NCI-H2081 (cell line): ENCODE data around the gene CTNNA2.

Experiments
- DNase-seq, 2 experiments: peaks; one replicate each; lab custom pipeline; 2025; lab: John Stamatoyannopoulos, UW

The CTNNA2 gene

DNA sequence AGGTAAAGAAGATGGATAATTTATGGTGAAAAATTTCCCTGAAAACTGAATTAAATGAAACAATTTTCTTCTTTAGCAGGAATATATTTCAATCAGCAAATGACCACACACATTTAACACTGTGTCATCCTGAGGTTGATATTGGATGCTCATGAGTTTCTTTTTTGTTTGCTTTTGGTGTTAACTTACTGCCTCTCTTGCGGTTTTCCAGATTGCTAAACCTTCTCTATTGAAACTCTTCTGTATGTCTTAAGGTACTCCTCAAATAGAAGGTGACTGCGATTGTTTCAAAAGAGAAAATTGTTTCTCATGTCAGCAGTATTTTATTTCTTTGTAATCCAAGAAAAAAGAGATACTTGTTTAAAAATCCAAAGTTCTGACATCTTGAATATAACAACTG lies 692.6 kb downstream of the CTNNA2 start:
- DNase-seq, result no peak

DNA sequence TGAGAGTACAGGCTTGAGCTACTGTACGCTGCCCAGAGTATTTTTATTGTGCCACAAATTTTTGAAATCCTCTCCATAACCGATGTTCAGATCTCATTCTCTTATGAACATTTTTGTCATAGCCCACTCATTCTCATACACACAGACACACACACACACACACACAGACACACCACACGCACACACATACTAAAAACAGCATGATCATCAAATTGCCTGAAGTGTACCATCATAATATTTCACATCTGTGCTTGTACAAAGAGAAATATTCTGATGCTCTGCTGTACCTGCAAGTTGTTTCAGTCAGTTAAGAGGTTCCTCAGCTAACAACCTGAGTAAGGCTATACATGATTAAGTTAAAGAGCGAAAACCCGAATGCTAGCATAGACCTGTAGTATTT lies 696.6 kb downstream of the CTNNA2 start:
- no peak for DNase-seq

DNA sequence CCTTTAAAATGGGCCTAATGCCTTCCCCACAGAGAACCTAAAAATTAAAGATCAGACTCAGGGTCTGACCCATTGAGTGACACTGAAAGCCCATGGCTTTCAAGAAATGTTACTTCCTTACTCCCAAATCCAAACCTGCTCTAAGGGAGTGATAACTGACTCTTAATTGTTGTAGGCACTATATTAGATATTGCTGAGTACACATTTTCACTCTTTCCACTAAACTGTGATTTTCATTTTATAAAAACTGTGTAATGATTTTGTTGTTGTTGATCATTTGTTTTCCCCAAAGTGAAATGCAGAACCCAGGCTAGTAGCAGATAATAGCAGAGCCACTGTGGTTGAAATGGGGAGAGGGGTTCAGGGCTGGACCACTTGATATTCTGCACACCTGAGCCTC lies 704.6 kb downstream of the CTNNA2 start:
- DNase-seq, result no peak

DNA sequence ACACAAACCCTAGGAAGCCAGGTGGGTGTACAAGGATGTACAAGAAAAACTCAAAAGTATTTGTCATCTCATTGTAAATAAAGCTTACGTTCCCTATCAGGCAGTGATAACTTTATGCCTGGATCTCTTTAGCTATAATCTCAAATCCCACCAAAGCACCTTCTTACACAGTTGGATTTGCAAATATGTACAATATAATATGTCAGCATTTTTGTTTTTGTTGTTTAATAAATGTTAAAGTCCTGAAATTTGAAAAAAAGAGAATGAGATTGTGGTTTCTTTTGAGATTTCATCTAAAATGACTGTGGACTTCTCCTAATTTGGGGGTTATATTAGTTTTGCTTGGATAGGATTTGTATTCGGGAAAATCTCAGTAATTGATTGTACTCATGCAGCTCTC lies 709.8 kb downstream of the CTNNA2 start:
- no peak for DNase-seq

DNA sequence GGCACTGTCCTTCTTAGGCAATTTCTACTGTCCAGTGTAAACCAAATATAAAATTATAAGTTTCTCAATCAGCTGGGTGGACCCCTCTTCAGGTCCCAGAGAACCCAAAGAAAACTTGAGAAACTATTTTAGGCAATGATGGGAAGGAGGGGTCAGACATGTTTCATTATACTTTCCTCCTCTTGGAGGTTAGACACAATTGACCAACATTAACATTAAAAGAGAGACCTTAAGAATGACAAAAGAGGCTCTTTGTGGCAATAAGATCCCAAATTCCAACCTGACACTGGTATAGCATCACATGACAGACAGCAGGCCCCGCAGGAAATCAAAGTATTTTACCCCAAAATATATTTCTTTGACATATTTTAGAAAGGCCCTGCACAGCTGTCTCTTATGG lies 718.6 kb downstream of the CTNNA2 start:
- no peak for DNase-seq

GRCh38 chr2:80233333-80233732 lies 720.5 kb downstream of the CTNNA2 start:
- DNase-seq, result no peak

GRCh38 chr2:80238692-80239469 lies 726.0 kb downstream of the CTNNA2 start:
- no peak for DNase-seq

GRCh38 chr2:80242355-80242910 lies 729.6 kb downstream of the CTNNA2 start:
- DNase-seq, result peak; percentile 32 to 78

- peak in 1 of 2 experiments; percentile 38 for DNase-seq
Observed at GRCh38 chr2:80244905-80245584, 732.2 kb downstream of the CTNNA2 start.

DNA sequence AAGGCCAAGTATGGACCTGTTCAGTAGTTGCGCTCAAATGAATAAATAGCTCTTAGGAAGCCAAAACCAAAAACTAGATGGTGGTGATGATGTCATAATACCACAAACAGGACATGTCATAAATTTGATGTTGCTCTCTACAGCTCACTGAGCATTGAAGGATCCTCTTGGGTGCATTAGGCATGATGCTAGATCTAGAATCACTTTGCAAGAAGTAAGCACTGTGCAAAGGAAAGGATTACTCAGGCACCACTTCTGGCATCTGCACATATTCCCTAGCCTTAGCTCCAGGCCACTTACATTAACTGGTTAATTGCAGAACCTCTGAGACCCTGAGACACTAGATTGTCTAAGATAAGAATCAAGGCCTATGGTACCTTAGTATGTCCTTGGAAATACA lies 733.7 kb downstream of the CTNNA2 start:
- no peak for DNase-seq

DNA sequence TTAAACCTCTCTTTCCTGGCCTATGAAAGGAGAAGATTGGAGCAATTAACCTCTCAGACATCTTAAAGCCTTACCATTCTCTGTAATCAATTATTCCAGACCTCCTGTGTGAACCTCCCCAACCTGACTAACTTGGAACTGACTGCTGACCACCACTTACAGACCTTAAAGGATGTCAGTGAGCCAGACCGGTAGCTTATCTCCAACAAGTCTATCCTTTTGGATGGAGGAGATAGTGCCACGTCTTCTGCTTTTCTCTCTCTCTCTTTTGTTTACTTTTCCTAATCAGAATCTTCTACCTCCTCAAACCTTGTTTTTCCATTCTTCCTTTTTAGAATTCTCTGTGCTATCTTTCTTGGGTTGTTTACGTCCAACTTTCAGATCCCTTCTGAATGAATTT lies 734.5 kb downstream of the CTNNA2 start:
- no peak for DNase-seq

DNA sequence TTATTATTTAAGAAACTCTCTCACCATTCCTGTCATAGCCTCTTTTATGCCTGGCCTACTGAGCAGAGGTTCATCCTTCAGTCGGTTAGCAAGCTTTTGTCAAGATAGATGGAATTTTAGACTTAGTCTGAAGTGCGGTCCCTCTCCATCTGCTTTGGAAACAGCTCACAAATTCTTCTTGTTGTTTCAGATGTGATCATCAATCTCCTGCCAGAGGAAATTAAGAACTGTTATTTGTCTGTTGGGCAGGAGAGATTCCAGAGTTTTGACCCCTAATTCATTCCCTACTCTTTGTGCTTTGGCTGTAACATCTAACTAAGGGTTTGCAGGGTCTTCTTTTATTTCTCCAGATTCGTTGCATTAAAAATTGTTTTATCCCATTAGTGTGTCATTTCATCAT lies 735.3 kb downstream of the CTNNA2 start:
- no peak for DNase-seq

DNA sequence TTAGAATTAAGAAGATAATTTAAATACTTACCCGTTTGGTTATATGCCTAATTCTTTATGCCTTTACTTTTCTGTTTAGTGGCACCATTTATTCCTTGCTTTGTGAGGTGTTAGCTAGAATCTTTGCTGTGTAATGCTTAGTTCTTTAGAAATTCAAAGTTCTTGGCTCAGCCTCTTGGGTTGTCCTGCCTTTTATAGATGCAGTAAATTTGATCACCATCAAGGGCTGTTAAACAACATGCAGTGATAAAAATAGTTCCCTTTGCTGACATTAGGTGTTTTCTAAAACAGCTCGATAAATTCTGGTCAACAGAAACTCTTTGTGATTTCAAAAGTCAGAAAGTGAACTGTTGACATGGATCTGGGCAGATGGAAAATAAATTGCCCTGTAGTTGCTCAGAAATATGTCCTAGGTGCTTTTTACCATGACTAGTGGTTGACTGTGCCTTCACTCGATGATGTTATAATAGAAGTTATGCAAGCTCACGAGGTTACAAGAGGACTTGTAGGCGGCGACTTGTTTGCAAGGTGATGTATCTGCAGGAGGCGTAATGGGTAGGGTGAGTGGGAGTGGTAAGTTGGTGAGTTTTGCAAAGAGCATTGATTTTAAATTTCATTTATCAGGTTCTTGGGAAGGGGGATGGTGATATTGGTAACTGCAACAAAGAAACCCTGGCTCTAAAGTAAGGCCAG lies 739.6 kb downstream of the CTNNA2 start:
- no peak for DNase-seq

DNA sequence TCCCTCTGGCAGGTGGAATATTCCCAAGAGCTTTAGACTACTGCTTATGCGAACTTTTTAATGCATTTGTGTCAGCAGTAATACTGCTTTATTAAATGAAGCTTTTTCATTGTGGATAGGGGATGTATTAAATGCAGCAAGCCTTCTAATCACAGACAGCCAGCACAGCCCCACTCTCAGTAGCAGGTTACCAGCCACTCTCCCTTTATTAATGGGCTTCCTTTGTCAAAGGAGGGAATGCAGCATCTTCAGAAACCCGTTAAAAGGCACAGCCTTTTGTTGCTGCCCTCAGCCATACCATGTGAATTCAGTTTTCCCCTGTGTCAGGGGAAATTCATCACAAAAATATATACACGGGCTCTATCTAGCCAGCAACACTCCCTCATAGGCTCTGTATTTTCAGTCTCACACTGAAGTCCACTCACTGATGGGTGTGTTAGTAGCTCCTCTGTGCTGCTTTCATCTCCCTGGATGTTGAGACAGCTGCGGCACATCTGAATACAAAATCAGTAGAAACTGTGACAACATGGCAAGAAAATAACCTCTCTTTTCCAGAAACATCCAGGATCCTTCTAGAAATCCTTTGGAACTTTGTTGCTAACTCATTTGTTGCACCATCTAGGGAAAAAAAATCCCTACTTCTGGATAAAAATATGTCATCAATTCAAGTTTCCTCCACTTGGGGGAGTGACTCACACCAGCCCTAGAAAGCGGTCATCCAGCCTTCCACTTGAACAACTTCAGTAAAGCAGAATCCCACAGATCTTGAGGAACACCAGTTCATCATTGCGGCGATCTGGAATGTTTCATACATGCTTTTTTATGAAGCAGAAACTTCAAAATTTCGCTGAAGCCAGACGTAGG lies 743.3 kb downstream of the CTNNA2 start:
- DNase-seq, result no peak

- DNase-seq, result no peak
Observed at GRCh38 chr2:80256782-80257167, 743.9 kb downstream of the CTNNA2 start.

DNA sequence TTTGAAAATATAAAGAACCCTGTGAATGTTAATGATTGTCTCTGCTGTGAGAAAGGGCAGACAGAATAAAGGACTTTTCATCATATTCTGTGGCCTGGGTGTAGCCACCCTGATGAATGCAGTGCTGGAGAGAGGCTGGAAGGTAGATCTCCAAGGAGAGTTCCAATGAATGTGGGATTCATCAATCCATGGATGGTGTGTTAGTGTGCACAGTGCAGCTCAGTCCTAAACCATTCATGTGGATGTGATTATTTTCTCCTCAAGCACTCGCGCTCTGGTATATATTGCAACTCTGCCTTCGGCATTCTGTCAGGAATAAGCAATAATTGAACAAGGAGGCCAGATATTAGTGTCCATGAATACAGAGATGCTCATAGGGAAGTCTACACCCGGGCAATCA lies 744.6 kb downstream of the CTNNA2 start:
- DNase-seq, result no peak

DNA sequence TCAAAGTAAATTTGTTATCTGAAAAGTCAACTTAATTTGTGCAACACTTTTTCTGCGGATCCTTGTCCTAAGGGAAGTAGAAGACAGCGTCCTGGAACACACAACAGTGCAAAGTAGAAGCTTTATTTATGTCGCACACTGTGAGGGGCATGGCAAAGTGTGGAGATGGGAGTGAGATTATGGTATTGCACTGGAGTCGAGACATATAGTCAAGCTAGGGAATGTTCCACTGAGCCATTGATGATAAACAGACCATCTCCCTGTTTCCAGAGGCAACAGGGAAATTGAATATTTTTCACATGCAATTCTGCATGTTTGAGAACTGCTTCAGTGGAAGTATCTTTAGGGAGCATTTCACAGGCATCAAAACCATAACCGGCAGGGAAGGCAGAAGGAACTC lies 745.5 kb downstream of the CTNNA2 start:
- DNase-seq, result no peak

DNA sequence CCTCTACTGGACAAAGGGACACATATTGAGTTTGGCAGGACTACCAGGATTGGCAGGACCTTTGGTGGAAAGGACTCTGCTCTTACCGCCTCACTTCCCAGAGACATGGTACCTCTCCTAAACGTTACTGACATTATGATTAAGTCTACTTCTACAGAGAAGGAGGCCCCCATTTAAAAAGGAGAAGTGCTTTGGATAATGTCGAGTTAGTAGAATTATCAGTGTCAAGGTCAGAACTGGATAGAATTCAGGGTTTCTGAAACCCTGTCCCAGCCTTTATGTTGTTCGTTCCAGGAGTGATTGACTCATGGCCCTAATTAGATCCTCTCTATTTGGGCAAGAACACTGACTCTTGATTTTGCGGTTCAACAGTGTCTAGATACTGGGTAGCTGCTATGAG lies 745.9 kb downstream of the CTNNA2 start:
- no peak for DNase-seq

- DNase-seq, result no peak
Observed at GRCh38 chr2:80259292-80259691, 746.4 kb downstream of the CTNNA2 start.

DNA sequence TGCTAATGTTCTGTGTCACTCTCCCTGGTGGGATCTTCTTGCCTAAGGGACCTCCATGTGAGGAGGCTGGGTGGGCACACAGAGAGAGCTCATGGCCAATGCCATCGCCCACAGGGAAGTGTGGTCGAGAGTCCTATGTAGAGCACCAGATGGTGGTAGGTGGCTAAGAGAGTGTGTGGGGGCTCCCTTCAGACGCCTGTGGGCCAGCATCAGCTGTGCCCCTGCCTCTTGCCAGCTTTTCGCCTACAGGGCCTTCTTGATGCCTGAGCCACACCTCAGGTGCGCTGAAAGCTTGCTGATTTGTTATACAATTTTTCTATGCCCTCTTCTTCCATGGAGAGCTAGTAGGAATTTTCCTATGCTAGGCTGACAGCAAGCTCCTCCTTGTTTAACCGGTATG lies 753.4 kb downstream of the CTNNA2 start:
- DNase-seq, result no peak

DNA sequence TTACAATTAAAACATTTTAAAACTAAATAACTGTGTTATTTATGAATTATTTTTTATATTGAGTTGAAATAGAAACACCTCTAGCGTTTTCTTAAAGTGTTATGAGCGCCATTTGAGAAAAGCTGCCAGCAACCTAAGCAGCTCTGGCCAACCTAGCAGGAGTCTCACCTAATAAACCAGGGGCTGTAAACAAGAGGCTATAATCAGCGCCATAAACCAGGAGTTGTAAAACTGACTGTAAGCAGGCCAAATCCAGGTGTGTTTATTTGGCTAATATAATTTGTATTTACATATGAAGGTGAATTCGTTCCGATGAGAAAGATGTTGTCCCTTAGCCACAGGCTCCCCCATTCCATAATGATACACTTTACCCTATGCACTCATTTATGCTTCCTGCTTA lies 757.0 kb downstream of the CTNNA2 start:
- peak in 1 of 2 experiments; percentile 73 for DNase-seq

DNA sequence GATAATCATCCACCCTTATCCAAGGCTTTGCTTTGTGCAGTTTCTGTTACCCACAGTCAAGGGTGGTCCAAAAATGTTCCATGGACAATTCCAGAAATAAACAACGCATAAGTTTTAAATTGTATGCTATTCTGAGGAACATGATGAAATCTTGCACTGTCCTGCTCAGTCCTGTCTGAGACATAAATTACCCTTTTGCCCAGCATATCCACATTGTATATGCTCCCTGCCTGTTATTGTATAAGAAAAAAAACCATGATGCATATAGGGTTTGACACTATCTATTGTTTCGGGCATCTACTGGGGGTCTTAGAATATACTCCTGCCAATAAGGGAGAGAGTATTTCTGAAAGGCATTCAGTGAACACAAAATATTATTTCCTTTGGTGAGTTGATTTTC lies 767.7 kb downstream of the CTNNA2 start:
- no peak for DNase-seq
